NCI-H460 (cell line): Measurements from ENCODE around the gene CDS1. TPM values are rescaled to one million over a fixed set of nuclear protein-coding genes. Genes with fewer than 3 reads are reported as not detected.
"Not testable (repeated sequence)": the region's sequence is repeated elsewhere in the genome, so short reads cannot be mapped to it uniquely, and the experiment has no call there.

ENCODE experiments used
- DNase-seq: peaks from one replicate; pipeline ENCODE4 v3.0.0-alpha.2; 2016; ENCODE audit warnings: low read depth; ENCODE audit errors: extremely low read depth
- total RNA-seq: library from RNA; depleted of rRNA; stranded (reverse); fragments of >200 nt; shearing (Covaris generic); gene quantifications from 2 replicates; pipeline ENCODE4 v1.2.3, GENCODE V29; 2014

CDS1 gene
- total RNA-seq, 1 experiment from 2014 or later, result 0.32 TPM

DNA sequence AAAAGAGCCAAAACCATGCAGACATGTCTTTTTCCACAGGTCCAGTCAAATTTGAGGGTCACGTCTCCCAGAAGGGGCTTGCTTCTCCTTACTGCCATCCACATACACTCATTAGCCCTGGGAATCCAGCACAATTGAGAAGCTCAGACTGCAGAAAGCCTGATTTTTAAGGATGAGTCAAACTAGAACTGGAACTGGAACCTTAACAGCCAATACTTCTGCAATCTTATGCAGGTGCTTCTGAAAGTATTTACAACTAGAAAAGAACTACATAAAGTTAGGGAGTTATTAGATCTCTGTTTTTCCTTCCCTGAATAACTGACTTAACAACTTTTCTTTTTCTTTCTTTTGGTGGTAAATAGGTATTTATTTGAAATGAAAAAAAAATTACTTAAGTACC is 86.3 kb downstream of the CDS1 start:
- no peak for DNase-seq

DNA sequence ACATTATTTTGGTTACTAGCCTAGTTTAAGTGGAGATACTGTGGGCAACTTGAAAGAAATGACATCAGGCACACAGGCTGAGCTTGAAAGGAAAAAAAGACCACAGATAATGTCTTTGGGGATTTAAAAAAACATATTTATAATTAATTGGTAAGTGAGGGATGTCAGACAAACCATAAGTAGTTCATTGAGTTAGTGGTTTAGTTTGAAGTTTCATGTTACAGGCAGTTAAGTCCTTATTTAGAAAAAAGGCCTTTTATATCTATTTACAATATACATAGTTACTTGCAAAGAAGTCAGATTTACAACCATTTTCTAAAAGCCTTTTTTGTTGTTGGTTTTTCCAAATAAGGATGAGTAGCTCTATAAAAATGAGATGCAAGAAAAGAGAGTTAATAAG is 89.2 kb downstream of the CDS1 start:
- no peak for DNase-seq

GRCh38 chr4:84673475-84674240 is 90.7 kb downstream of the CDS1 start:
- no peak for DNase-seq

GRCh38 chr4:84677093-84677492 is 94.2 kb downstream of the CDS1 start:
- DNase-seq, result no peak

DNA sequence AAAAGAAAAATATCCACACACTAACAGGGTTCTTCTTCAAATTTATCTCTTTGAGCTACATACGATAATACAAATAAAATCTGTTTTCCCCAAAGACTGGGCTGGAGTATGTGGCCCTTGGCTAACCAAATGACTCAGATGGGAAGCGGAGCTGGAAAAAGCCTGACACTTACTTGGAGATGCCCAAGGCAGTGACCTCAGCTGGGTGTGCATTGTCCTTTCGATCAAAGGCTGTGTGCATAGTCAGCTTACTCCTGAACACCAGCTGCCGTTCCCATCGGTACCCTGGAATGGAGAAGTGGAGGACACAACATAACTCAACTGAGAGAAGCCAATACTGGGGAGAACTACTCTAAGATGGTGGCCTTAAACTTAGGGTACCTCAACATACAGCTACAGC is 95.1 kb downstream of the CDS1 start:
- no peak for DNase-seq

DNA sequence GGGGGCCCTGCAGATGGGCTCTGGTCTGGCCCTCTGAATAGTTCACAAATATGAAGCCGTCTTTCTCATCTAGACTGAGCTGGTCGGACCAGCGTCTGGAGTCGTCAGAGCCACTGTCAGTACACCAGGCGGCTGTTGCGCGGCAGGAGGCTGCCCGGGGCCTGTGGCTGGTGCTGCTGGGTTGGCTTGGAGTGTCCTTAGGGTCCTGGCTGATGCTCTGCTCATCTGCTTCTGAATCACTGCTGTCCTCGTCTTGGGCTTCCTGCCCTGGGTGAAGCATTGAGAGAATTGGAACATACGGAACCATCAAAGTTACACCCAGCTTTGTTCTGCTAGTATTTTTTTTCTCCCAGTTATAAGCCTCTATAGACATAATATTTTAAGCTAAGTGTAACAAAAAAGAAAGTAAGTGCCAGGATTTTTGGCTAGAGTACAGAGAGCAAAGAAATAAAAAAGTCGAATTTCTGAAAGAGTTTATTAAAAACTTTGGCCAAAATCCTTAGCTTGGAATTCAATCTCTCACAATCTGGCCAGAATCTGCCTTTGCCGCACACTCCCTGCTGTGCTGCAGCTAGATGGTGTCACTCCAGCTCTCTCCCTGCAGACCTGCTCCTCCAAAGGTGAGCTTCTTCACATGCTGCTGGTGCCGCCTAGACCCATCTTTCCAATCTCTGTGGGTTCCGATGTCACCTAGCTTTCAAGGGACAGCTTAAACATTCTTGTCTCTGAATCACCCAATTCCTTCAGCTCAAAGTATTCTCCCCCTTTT is 96.2 kb downstream of the CDS1 start:
- no peak for DNase-seq

- DNase-seq, result no peak
These were observed 98.0 kb downstream of the CDS1 start for GRCh38 chr4:84680956-84681355.

DNA sequence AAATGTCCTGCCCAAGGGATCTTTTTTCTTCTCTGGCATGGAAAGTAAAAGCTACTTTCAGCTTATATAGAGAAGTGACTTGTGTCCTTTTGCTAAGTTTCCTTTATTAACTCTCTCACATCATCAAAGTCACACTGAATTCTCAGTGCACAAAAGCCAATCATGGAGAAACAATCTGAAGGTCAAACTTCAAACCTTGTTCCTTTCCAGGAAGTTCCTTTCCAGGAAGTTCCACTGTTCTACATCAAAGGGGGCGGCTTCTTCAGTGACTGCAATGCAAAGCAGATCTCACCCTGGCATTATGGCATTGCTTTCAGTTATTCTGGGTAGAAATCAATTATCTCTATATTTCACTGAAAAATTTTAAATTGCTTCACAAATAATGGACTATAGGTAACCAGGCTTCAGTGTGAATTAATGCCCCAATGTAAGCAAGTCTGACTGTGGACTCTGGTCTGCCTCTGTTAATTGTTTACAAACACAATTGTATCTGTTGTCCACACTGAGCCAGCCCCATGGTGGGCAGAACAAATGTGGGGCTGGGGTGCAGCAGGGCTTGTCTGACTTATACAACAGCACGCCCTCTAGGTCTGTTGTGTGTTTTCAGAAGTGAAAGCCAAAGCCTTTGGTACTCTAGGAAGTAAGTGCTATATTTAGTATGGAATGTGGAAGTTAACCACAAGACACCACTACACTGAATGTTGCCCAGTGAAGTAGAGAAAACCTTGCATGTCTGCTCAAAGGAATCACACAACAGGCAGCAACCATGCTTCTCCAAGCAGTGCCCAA is 98.8 kb downstream of the CDS1 start:
- no peak for DNase-seq

DNA sequence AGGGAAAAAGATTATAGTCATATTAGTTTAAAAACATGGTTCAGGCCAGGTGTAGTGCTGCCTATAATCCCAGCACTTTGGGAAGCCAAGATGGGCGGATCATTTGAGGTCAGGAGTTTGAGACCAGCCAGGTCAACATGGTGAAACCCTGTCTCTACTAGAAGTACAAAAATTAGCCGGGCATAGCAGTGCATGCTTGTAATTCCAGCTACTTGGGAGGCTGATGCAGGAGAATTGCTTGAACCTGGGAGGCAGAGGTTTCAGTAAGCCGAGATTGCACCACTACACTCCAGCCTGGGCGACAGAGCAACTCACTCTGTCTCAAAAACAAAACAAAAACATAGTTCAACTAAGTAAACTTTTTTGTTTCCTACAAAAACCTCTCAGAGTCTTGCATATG is 99.7 kb downstream of the CDS1 start:
- not testable (repeated sequence) for DNase-seq

DNA sequence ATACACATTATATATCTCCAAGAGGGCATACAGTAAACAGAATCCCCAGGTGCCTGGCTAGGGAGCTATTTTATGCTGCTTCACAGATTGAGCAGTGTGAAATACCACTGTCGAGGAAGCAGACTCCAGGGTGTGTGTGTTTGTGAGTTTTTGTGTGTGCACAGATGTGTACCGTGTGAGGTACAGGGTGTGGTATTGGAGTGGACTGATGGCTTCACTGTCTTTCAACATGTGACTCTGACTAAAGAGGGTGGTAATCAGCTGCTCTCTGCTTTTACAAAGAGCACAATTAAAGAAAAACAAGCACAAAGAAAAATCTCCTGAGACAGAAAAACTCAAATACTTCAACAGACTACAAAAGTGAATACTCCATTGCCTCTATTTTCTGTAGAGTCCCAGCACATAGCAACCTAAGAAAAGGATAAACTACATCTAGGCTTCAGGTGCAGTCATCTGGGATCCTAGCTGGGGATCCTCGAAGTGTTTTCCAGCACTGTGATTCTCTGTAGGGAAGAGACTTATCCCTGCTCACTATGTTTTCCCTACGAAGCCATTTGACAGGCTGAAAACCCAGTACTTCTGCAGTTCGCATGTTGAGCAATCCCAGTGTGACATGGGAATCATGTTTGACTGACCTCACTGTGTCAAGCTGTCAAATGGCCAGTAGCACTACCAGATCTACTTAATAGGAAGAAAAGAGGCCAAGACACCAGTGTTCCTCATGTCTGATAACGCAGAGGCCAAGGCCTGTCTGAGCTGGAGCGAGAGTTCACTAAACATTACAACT is 100.3 kb downstream of the CDS1 start:
- DNase-seq, result no peak

- DNase-seq, result no peak
These were observed 101.4 kb downstream of the CDS1 start for GRCh38 chr4:84684361-84684760.

DNA sequence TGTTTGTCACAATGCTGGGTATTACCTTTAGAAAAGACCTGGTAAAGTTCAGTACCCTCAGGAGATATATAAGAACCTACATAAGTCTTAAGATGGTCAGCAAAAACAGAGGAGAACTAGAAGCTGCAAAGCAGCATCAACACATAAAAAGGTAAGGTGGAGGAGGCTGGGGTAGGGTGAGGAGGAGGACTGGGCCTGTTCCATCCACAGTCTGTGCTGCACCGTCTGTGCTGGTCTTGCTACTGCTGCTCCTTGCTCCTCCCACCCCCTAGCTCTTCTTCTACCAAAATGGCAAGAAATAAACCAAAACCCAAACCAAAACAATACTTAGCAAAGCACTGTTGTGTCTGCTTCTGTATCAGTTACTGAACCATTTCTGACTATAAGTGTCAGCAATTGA is 102.2 kb downstream of the CDS1 start:
- no peak for DNase-seq

- no peak for DNase-seq
These were observed 105.7 kb downstream of the CDS1 start for GRCh38 chr4:84688605-84689004.

DNA sequence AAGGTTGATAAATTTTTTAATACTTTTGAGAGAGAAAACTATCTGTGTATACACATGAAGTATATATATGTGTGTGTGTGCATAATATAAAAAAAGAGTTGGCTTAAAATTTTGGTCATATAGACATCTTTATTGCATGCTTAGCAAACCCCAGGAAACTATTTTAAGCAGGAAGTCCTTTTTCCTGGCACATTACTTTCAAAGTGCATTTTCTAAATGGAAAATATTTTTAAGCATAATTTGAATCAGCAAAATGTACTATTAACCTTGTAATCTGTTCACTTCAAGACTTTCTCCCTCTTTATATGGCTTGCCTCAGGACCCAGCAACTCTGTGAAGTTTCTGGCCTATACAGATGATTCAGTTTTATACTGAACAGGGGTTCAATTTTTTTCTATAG is 106.3 kb downstream of the CDS1 start:
- DNase-seq, result no peak

DNA sequence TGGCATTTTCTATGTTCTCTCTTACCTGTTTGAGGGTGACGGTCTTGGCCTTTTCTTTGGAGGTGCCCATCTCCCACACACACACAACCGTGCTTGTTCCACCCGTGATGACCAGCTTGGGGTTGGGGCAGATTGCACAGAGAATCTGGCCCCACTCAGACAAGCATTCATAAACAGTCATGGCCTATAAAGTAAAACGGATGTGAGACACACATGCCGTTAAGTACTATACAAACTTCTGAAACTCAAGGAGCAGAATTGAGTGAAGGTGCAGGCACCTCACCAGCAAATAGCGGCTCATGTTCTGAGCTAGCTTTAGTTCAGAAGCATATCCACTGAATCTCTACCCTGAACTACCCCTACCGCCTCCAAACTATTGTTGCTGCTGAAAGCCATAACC is 107.6 kb downstream of the CDS1 start:
- DNase-seq, result no peak

DNA sequence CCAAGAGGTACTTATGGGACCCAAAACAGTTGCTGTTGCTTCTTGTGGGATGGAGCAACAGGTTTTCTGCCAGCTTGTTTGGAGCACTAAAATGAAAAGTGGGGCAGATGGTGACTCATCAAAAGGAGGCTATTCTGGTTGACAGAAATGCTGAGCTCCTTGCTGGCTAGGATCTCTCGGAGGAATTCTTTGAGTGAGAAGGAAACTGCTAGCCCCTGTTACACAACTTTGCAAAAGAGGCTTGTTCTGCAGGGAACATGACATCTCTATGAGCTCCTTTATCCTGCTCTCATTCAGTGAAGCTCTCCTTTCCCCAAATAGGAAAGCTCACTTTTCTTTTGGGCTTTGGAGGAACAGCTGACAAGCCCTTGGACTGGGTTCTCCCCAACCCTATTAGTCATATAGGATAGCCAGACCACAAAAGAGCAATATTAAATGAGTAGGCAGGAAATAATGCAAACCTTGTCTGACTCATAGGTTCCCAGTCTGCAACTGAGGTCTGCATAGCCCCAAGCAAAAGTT is 108.3 kb downstream of the CDS1 start:
- DNase-seq, result peak; percentile 2

- no peak for DNase-seq
These were observed 108.9 kb downstream of the CDS1 start for GRCh38 chr4:84691800-84692199.

- DNase-seq, result no peak
These were observed 114.2 kb downstream of the CDS1 start for GRCh38 chr4:84697159-84697558.

- DNase-seq, result no peak
These were observed 114.8 kb downstream of the CDS1 start for GRCh38 chr4:84697615-84698201.
